WTC11 (cell line): ENCODE measurements around the gene HLF. TPM values are rescaled to one million over a fixed set of nuclear protein-coding genes. Genes with fewer than 3 reads are reported as not detected.

ENCODE experiments used
- ATAC-seq: fragments of 200-7000 bp; cut with Tn5 transposase; 2 replicates; pipeline ENCODE4 v1.10.0; 2021; ENCODE audit warnings: mild to moderate bottlenecking, moderate library complexity
- CTCF ChIA-PET: fragments of 300-600 bp; sonication (Branson Sonifier 250); formaldehyde crosslinking; loops from one replicate; lab custom pipeline; 2021; ENCODE audit warnings: antibody characterized with exemption; lab: Charles Lee
- POLR2A ChIA-PET: fragments of 350-600 bp; sonication (Branson Sonifier 250); formaldehyde crosslinking; loops from one replicate; lab custom pipeline; 2021; ENCODE audit warnings: antibody characterized with exemption; lab: Charles Lee
- DNase-seq: peaks from one replicate; pipeline ENCODE4 v3.0.0; 2021; ENCODE audit warnings: low spot score
- H3K27ac Mint-ChIP-seq: 2 replicates; pipeline ENCODE4 v1.8.0; 2021; ENCODE audit warnings: mixed read lengths
- H3K27me3 Mint-ChIP-seq: 2 replicates; pipeline ENCODE4 v1.8.0; 2021; ENCODE audit warnings: low read depth, mild to moderate bottlenecking, moderate library complexity, mixed read lengths
- H3K36me3 Mint-ChIP-seq: 2 replicates; pipeline ENCODE4 v1.8.0; 2021; ENCODE audit warnings: mixed read lengths
- H3K4me1 Mint-ChIP-seq: 2 replicates; pipeline ENCODE4 v1.8.0; 2022; ENCODE audit warnings: mixed read lengths
- H3K4me3 Mint-ChIP-seq: 2 replicates; pipeline ENCODE4 v1.8.0; 2021; ENCODE audit warnings: mild to moderate bottlenecking, moderate library complexity, mixed read lengths
- H3K9me3 Mint-ChIP-seq: 2 replicates; pipeline ENCODE4 v1.8.0; 2021; ENCODE audit warnings: mixed read lengths
- CBFB ChIP-seq: sonication (generic); formaldehyde crosslinking; IDR thresholded peaks from 2 replicates; pipeline ENCODE4 v1.8.1; 2022; ENCODE audit warnings: mild to moderate bottlenecking, low read depth, missing genetic modification reagents
- ELF4 ChIP-seq: sonication (generic); formaldehyde crosslinking; IDR thresholded peaks from 2 replicates; pipeline ENCODE4 v1.8.1; 2022; ENCODE audit warnings: low read depth, mild to moderate bottlenecking, moderate library complexity, missing genetic modification reagents
- GABPB1 ChIP-seq: sonication (generic); formaldehyde crosslinking; IDR thresholded peaks from 2 replicates; pipeline ENCODE4 v1.8.1; 2023; ENCODE audit warnings: mild to moderate bottlenecking, missing genetic modification reagents
- JAZF1 ChIP-seq: fragments of 250-450 bp; sonication (Bioruptor Pico); IDR thresholded peaks from 2 replicates; pipeline ENCODE4 v1.9.0; 2021; ENCODE audit warnings: moderate library complexity, mild to moderate bottlenecking, inconsistent platforms
- MYBL2 ChIP-seq: sonication (generic); formaldehyde crosslinking; IDR thresholded peaks from 2 replicates; pipeline ENCODE4 v1.8.1; 2023; ENCODE audit warnings: mild to moderate bottlenecking, moderate library complexity, missing genetic modification reagents
- NFE2L1 ChIP-seq: sonication (generic); formaldehyde crosslinking; IDR thresholded peaks from 2 replicates; pipeline ENCODE4 v1.8.1; 2023; ENCODE audit warnings: missing genetic modification reagents
- TP53 ChIP-seq: sonication (generic); formaldehyde crosslinking; IDR thresholded peaks from 2 replicates; pipeline ENCODE4 v1.8.1; 2023; ENCODE audit warnings: mild to moderate bottlenecking, missing genetic modification reagents
- ZNF232 ChIP-seq: sonication (generic); formaldehyde crosslinking; IDR thresholded peaks from 2 replicates; pipeline ENCODE4 v1.8.0; 2022; ENCODE audit warnings: mild to moderate bottlenecking, missing genetic modification reagents
- ZNF423 ChIP-seq: fragments of 250-450 bp; sonication (Bioruptor Pico); IDR thresholded peaks from 2 replicates; pipeline ENCODE4 v2.1.2; 2022; ENCODE audit warnings: mild to moderate bottlenecking, moderate library complexity
- ZNF671 ChIP-seq: fragments of 250-450 bp; sonication (Bioruptor Pico); IDR thresholded peaks from 2 replicates; pipeline ENCODE4 v1.8.0; 2021; ENCODE audit warnings: mild to moderate bottlenecking
- total RNA-seq: library from RNA; stranded (reverse); gene quantifications from 3 replicates; pipeline ENCODE4 v1.2.3, GENCODE V29; 2021
- TF ChIP-seq, protein P1 (sequence below): sonication (generic); formaldehyde crosslinking; IDR thresholded peaks from 2 replicates; pipeline ENCODE4 v1.8.0; 2023; ENCODE audit warnings: missing genetic modification reagents, mild to moderate bottlenecking, borderline replicate concordance
- TF ChIP-seq, protein P2 (sequence below): fragments of 250-450 bp; sonication (Bioruptor Pico); IDR thresholded peaks from 2 replicates; pipeline ENCODE4 v1.9.0; 2021; ENCODE audit warnings: moderate library complexity, mild to moderate bottlenecking, inconsistent platforms, borderline replicate concordance
- TF ChIP-seq, protein P3 (sequence below): sonication (generic); formaldehyde crosslinking; IDR thresholded peaks from 2 replicates; pipeline ENCODE4 v1.8.1; 2022; ENCODE audit warnings: mild to moderate bottlenecking, missing genetic modification reagents, moderate library complexity, borderline replicate concordance
- TF ChIP-seq, protein P4 (sequence below): sonication (generic); formaldehyde crosslinking; IDR thresholded peaks from 2 replicates; pipeline ENCODE4 v1.8.1; 2023; ENCODE audit warnings: mild to moderate bottlenecking, missing genetic modification reagents
- TF ChIP-seq, protein P5 (sequence below): fragments of 200-600 bp; IDR thresholded peaks from 2 replicates; pipeline ENCODE4 v1.8.0; 2022; ENCODE audit warnings: antibody characterized with exemption
- TF ChIP-seq, protein P6 (sequence below): sonication (generic); formaldehyde crosslinking; IDR thresholded peaks from 2 replicates; pipeline ENCODE4 v1.8.1; 2022; ENCODE audit warnings: mild to moderate bottlenecking, moderate library complexity, missing genetic modification reagents

Gene HLF
- total RNA-seq, 1 experiment from 2014 or later, result 0.31 TPM

DNA sequence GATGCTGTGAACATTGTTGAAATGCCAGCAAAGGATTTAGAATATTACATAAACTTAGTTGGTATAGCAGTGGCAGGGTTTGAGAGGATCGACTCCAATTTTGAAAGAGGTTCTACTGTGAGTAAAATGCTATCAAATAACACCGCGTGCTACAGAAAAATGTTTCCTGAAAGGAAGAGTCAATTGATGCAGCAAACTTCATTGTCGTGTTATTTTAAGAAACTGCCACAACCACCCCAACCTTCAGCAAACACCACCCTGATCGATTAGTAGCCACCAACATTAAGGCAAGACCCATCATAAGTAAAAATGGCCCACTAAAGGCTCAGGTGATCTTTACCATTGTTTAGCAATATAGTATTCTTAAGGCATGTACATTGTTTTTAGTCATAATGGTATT, 27.3 kb downstream of the HLF start:
- H3K27me3 Mint-ChIP-seq, result no peaks in the 10 kb centered on the region; the same call in 1 of the 2 replicates
- POLR2A ChIA-PET, result no interaction called here

DNA sequence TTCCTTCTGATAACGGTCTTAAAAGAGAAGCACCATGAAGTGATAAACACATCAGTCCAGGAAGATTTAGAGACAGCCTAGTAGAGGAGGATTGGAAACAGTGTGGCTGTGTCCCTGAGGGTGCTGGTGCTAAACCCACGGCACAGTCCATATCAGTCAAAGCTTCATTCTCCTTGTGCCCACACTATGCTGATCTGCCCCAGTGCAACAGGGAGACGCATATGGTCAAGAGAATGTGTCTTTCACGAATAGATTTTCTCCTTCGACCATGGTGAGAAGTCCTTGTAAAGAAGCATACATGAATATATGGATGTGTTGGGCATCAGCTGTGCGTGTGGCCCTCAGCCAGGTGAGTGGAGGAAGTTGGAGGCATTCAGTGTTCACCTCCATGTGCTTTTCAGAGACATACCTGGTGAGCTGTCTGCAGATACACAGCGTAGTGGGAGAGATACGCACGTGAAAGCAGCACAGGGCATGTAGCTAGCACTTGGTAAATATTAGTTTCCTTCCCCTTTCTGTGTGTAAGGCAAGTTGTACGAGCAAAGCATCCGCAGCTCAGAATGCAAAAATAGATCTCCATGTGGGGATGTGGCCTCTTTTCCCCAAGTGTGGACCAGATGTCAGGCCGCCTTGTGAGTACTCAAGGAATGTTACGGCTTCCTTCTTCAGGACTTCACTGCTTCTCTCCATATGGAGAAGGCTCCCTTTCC, 29.4 kb downstream of the HLF start:
- H3K27ac Mint-ChIP-seq, result no peak overlapping the region
- POLR2A ChIA-PET, result no interaction called here
- no peak overlapping the region for H3K4me3 Mint-ChIP-seq
- H3K36me3 Mint-ChIP-seq, result no peaks in the 10 kb centered on the region
- TF ChIP-seq MYBL2 (CRISPR knock-in tag), result no peak
- no peak for TF ChIP-seq JAZF1
- no peak for TF ChIP-seq ZNF671 (CRISPR knock-in tag)
- no peak for TF ChIP-seq ZNF232 (CRISPR knock-in tag)
- TF ChIP-seq TP53 (CRISPR knock-in tag), result no peak
- TF ChIP-seq, protein P1, sequence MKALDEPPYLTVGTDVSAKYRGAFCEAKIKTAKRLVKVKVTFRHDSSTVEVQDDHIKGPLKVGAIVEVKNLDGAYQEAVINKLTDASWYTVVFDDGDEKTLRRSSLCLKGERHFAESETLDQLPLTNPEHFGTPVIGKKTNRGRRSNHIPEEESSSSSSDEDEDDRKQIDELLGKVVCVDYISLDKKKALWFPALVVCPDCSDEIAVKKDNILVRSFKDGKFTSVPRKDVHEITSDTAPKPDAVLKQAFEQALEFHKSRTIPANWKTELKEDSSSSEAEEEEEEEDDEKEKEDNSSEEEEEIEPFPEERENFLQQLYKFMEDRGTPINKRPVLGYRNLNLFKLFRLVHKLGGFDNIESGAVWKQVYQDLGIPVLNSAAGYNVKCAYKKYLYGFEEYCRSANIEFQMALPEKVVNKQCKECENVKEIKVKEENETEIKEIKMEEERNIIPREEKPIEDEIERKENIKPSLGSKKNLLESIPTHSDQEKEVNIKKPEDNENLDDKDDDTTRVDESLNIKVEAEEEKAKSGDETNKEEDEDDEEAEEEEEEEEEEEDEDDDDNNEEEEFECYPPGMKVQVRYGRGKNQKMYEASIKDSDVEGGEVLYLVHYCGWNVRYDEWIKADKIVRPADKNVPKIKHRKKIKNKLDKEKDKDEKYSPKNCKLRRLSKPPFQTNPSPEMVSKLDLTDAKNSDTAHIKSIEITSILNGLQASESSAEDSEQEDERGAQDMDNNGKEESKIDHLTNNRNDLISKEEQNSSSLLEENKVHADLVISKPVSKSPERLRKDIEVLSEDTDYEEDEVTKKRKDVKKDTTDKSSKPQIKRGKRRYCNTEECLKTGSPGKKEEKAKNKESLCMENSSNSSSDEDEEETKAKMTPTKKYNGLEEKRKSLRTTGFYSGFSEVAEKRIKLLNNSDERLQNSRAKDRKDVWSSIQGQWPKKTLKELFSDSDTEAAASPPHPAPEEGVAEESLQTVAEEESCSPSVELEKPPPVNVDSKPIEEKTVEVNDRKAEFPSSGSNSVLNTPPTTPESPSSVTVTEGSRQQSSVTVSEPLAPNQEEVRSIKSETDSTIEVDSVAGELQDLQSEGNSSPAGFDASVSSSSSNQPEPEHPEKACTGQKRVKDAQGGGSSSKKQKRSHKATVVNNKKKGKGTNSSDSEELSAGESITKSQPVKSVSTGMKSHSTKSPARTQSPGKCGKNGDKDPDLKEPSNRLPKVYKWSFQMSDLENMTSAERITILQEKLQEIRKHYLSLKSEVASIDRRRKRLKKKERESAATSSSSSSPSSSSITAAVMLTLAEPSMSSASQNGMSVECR (CRISPR knock-in tag), result no peak
- TF ChIP-seq, protein P2, sequence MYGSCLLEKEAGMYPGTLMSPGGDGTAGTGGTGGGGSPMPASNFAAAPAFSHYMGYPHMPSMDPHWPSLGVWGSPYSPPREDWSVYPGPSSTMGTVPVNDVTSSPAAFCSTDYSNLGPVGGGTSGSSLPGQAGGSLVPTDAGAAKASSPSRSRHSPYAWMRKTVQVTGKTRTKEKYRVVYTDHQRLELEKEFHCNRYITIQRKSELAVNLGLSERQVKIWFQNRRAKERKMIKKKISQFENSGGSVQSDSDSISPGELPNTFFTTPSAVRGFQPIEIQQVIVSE, result no peak
- TF ChIP-seq, protein P3, sequence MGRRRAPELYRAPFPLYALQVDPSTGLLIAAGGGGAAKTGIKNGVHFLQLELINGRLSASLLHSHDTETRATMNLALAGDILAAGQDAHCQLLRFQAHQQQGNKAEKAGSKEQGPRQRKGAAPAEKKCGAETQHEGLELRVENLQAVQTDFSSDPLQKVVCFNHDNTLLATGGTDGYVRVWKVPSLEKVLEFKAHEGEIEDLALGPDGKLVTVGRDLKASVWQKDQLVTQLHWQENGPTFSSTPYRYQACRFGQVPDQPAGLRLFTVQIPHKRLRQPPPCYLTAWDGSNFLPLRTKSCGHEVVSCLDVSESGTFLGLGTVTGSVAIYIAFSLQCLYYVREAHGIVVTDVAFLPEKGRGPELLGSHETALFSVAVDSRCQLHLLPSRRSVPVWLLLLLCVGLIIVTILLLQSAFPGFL (CRISPR knock-in tag), result no peak
- H3K4me1 Mint-ChIP-seq, result no peaks in the 10 kb centered on the region
- CTCF ChIA-PET, result interaction anchor here (0.8 to 1.5 kb wide), 2 partner anchors 56 to 62 kb away, joined by 4 to 5 read pairs; no protein-coding TSS in a partner anchor
- H3K9me3 Mint-ChIP-seq, result peaks cover 18% of the 10 kb centered on the region
- no peaks in the 10 kb centered on the region; the same call in none of the 2 replicates for H3K27me3 Mint-ChIP-seq
- no peak for DNase-seq
- ATAC-seq, result no peak

More for the DNA sequence above, 27.3 kb downstream of the HLF start:
- TF ChIP-seq, protein P4, sequence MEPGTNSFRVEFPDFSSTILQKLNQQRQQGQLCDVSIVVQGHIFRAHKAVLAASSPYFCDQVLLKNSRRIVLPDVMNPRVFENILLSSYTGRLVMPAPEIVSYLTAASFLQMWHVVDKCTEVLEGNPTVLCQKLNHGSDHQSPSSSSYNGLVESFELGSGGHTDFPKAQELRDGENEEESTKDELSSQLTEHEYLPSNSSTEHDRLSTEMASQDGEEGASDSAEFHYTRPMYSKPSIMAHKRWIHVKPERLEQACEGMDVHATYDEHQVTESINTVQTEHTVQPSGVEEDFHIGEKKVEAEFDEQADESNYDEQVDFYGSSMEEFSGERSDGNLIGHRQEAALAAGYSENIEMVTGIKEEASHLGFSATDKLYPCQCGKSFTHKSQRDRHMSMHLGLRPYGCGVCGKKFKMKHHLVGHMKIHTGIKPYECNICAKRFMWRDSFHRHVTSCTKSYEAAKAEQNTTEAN (CRISPR knock-in tag), result no peak
- TF ChIP-seq ZNF423 (CRISPR knock-in tag), result no peak
- TF ChIP-seq, all 79 proteins: peak for 0
- peaks cover 18% of the 10 kb centered on the region for H3K9me3 Mint-ChIP-seq
- CTCF ChIA-PET, result no interaction called here
- H3K36me3 Mint-ChIP-seq, result no peaks in the 10 kb centered on the region
- no peak overlapping the region for H3K4me3 Mint-ChIP-seq
- no peaks in the 10 kb centered on the region for H3K4me1 Mint-ChIP-seq
- no peak for DNase-seq
- H3K27ac Mint-ChIP-seq, result no peak overlapping the region
- ATAC-seq, result no peak

DNA sequence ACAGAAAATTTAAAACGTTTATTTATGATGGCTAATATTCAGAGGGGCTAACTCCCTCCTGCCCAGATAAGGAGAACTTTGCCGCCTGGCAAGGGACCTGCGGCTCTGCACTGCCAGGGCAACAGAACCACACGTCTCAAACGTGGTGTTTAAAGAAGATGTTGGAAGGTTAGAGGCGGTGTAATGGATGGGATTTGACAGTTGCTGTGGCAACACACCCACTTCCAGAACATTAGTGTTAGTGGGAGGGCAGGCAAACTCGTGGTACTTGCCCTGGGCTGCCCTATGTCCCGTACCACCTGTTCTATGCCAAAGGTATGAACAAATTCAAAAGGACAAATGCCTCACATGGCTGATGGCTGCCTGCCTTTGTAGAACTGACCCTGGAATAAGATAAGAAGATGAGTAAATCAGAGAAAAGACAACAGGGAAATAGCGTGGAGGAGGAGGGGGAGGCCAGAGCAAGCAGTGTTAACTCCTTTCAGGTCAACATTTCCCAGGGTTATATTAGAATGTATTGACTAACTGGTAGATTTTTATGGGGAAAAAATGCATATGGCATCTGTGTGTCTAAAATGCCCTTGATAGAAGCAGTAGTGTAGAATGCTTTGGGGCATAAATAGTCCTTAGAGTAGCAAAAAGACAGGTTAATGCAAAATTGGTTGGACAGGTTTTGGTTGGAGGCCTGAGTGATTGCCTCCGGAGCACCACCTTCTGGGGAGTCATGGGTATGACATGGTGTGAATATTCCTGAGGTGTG, 30.8 kb downstream of the HLF start:
- H3K36me3 Mint-ChIP-seq, result no peaks in the 10 kb centered on the region
- H3K27me3 Mint-ChIP-seq, result no peaks in the 10 kb centered on the region; the same call in none of the 2 replicates
- H3K4me1 Mint-ChIP-seq, result no peaks in the 10 kb centered on the region
- TF ChIP-seq NFE2L1 (CRISPR knock-in tag) (no peak), ELF4 (CRISPR knock-in tag) (no peak), GABPB1 (peak; percentile 31; the same call in 1 of the 2 replicates), CBFB (CRISPR knock-in tag) (no peak)
- TF ChIP-seq, protein P5, sequence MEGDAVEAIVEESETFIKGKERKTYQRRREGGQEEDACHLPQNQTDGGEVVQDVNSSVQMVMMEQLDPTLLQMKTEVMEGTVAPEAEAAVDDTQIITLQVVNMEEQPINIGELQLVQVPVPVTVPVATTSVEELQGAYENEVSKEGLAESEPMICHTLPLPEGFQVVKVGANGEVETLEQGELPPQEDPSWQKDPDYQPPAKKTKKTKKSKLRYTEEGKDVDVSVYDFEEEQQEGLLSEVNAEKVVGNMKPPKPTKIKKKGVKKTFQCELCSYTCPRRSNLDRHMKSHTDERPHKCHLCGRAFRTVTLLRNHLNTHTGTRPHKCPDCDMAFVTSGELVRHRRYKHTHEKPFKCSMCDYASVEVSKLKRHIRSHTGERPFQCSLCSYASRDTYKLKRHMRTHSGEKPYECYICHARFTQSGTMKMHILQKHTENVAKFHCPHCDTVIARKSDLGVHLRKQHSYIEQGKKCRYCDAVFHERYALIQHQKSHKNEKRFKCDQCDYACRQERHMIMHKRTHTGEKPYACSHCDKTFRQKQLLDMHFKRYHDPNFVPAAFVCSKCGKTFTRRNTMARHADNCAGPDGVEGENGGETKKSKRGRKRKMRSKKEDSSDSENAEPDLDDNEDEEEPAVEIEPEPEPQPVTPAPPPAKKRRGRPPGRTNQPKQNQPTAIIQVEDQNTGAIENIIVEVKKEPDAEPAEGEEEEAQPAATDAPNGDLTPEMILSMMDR, result peak; percentile 82
- TF ChIP-seq, protein P6, sequence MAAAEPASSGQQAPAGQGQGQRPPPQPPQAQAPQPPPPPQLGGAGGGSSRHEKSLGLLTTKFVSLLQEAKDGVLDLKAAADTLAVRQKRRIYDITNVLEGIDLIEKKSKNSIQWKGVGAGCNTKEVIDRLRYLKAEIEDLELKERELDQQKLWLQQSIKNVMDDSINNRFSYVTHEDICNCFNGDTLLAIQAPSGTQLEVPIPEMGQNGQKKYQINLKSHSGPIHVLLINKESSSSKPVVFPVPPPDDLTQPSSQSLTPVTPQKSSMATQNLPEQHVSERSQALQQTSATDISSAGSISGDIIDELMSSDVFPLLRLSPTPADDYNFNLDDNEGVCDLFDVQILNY (CRISPR knock-in tag), result no peak
- H3K4me3 Mint-ChIP-seq, result no peak overlapping the region
- peaks cover 15% of the 10 kb centered on the region for H3K9me3 Mint-ChIP-seq
- ChIA-PET CTCF (interaction anchor here (0.6 to 2.2 kb wide), 17 partner anchors 8 to 306 kb away, joined by 3 to 12 read pairs (median 4); no protein-coding TSS in a partner anchor), POLR2A (interaction anchor here (0.7 kb wide), 1 partner anchor 362 kb away, joined by 3 read pairs; no protein-coding TSS in a partner anchor)
- ATAC-seq, result peak; percentile 99
- peak; percentile 67 for DNase-seq
- H3K27ac Mint-ChIP-seq, result no peak overlapping the region
